Measurements from ENCODE around the gene ARID1B. TPM values are rescaled to one million over a fixed set of nuclear protein-coding genes. Genes with fewer than 3 reads are reported as not detected.

ARID1B gene
- total and polyA plus RNA-seq, 2 donors (not counting 1 experiment from before 2014, with no cell fraction given) = 47.2 to 280 TPM

DNA sequence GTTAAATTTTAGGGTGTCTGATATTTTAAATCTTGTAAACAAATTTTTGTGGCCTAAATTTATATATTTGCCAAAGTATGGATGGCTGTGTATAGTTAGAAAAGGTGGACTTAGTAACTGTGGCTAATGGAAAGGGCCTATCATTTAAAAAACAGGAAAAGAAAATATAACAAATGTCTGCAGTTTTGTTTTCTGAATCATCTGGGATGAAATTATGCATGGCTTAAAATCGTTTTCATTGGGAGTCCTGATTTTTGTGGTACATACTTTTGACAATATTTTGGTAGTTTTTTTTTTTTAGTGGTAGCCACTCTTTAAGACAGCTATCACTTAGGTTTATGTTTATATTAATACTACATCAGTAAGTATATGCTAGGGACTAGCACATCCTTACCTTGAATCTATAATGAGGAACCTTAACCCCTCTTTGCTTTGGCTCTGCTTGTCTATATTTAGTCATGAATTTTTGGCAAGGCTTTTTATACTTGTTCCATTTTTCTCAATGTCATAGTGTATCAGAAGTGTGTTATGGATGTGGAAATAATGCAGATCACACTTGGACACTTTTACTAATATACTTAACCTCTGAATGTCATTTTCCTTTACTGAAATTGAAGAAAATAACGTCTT lies 5.6 kb downstream of the ARID1B start:
- H3K4me1 ChIP-seq (ENCODE audit: control insufficient read depth in 2 of 2, insufficient read depth in 2 of 2, low read length in 2 of 2) = peaks cover 29 to 42% of the 10 kb centered on the region in 2 donors
- WGBS (ENCODE audit: insufficient coverage) = no CpG with 5 or more reads among the region's 2 CpGs

More for the DNA sequence above, 5.6 kb downstream of the ARID1B start:
- peaks cover 61% of the 10 kb centered on the region for H3K4me1 Mint-ChIP-seq
- ChIA-PET CTCF (interaction anchor here (1.0 to 1.4 kb wide), 3 partner anchors 218 to 239 kb away, joined by 3 to 4 read pairs (median 3); no protein-coding TSS in a partner anchor), POLR2A (no interaction called here)
- ATAC-seq (ENCODE audit: low read depth) (no peak), DNase-seq (no peak)
- H3K9me3 Mint-ChIP-seq (ENCODE audit: insufficient read depth) = no peaks in the 10 kb centered on the region
- Histone ChIP-seq H3K79me2 (ENCODE audit: control insufficient read depth, insufficient read depth, low read length) (peaks cover 87% of the 10 kb centered on the region), H2AFZ (ENCODE audit: insufficient read depth, low read depth, low read length, poor library complexity, severe bottlenecking) (peak overlapping the region; percentile 44), H3K4me2 (replicated peaks; ENCODE audit: low read depth, low read length, poor library complexity, severe bottlenecking) (peak overlapping the region; percentile 86), H4K20me1 (ENCODE audit: control insufficient read depth, insufficient read depth, low read length, poor library complexity, severe bottlenecking) (peaks cover 21% of the 10 kb centered on the region), H3K27ac (ENCODE audit: low read length in 2 of 2) (peak overlapping the region; percentile 77 to 90), H3K36me3 (replicated peaks in 1 of 2; ENCODE audit: control extremely low read depth in 1 of 2, control insufficient read depth in 1 of 2, extremely low read depth in 1 of 2, insufficient read depth in 2 of 2, low read length in 1 of 2) (peaks cover 0 to 18% of the 10 kb centered on the region in 2 experiments), H3K4me3 (ENCODE audit: control extremely low read depth in 1 of 5, extremely low read depth in 1 of 5, insufficient read depth in 1 of 5, low read depth in 2 of 5, low read length in 4 of 5) (peak overlapping the region; percentile 32 to 92 (median 77)), H3K27me3 (replicated peaks in 1 of 4; ENCODE audit: control extremely low read depth in 1 of 4, control insufficient read depth in 3 of 4, insufficient read depth in 4 of 4, low read length in 3 of 4) (no peaks in the 10 kb centered on the region), H3K9ac (ENCODE audit: low read length) (peak overlapping the region; percentile 75), H3K9me3 (ENCODE audit: control extremely low read depth in 1 of 3, control insufficient read depth in 2 of 3, insufficient read depth in 1 of 3, low read length in 2 of 3) (no peaks in the 10 kb centered on the region)
- TF ChIP-seq CTCF (IDR thresholded peaks at IDR 0.05) = no peak
- no peak for TF ChIP-seq EZH2 (IDR thresholded peaks at IDR 0.05; ENCODE audit: borderline replicate concordance, insufficient read depth, low read depth, low read length, poor library complexity, severe bottlenecking)
- peak overlapping the region; percentile 34 for H3K27ac Mint-ChIP-seq
- H3K4me3 Mint-ChIP-seq = peak overlapping the region; percentile 78
- intact Hi-C loops (cut with micrococcal nuclease) = loop anchor here (5.0 to 10.0 kb wide), 5 partner anchors 69 to 489 kb away; no protein-coding TSS in a partner anchor
- no peaks in the 10 kb centered on the region for H3K27me3 Mint-ChIP-seq
